ENCODE measurements around the gene HTRA1.

Gene HTRA1

GRCh38 chr10:122474131-122474818 lies 12.9 kb downstream of the HTRA1 start:
- peak in 7 of 14 donors; percentile 41 to 75 (median 49) for DNase-seq

GRCh38 chr10:122475100-122475499 lies 13.7 kb downstream of the HTRA1 start:
- peak in 10 of 14 donors; percentile 25 to 85 (median 60) for DNase-seq

- DNase-seq, result peak in 2 of 14 donors; percentile 52 to 59
Observed at GRCh38 chr10:122475591-122476332, 14.4 kb downstream of the HTRA1 start.

- no peak for DNase-seq
Observed at GRCh38 chr10:122476333-122476695, 15.0 kb downstream of the HTRA1 start.

- no peak for DNase-seq
Observed at GRCh38 chr10:122477436-122477835, 16.1 kb downstream of the HTRA1 start.

- DNase-seq, result peak in 6 of 14 donors; percentile 14 to 78 (median 53)
Observed at GRCh38 chr10:122478971-122479370, 17.6 kb downstream of the HTRA1 start.

- no peak for DNase-seq
Observed at GRCh38 chr10:122480146-122480833, 18.9 kb downstream of the HTRA1 start.

- DNase-seq, result no peak
Observed at GRCh38 chr10:122481296-122482056, 20.1 kb downstream of the HTRA1 start.

GRCh38 chr10:122484276-122485060 lies 23.1 kb downstream of the HTRA1 start:
- no peak for DNase-seq

- peak in 4 of 14 donors; percentile 31 to 45 (median 40) for DNase-seq
Observed at GRCh38 chr10:122485670-122486069, 24.3 kb downstream of the HTRA1 start.

- DNase-seq, result peak in 1 of 14 donors; percentile 22
Observed at GRCh38 chr10:122486406-122487080, 25.2 kb downstream of the HTRA1 start.

- peak in 3 of 14 donors; percentile 22 to 46 (median 46) for DNase-seq
Observed at GRCh38 chr10:122487174-122487765, 25.9 kb downstream of the HTRA1 start.

- no peak for DNase-seq
Observed at GRCh38 chr10:122490268-122490667, 28.9 kb downstream of the HTRA1 start.

GRCh38 chr10:122490786-122491680 lies 29.7 kb downstream of the HTRA1 start:
- DNase-seq, result peak in 1 of 14 donors; percentile 39

- no peak for DNase-seq
Observed at GRCh38 chr10:122492006-122492405, 30.7 kb downstream of the HTRA1 start.

GRCh38 chr10:122492999-122493481 lies 31.7 kb downstream of the HTRA1 start:
- DNase-seq, result peak in 2 of 14 donors; percentile 40 to 48

GRCh38 chr10:122493761-122494160 lies 32.4 kb downstream of the HTRA1 start:
- no peak for DNase-seq

GRCh38 chr10:122494173-122494820 lies 32.9 kb downstream of the HTRA1 start:
- DNase-seq, result no peak

- peak in 2 of 14 donors; percentile 55 to 77 for DNase-seq
Observed at GRCh38 chr10:122494833-122495232, 33.5 kb downstream of the HTRA1 start.

Data from C1 segment of cervical spinal cord (tissue), 14 donors.